Astrocyte (in vitro differentiated cells and primary cell): ENCODE data around the gene CCNK.

ENCODE experiments used
- CTCF ChIP-seq: IDR thresholded peaks from 2 replicates; pipeline ENCODE4 v1.5.1; 2011; ENCODE audit warnings: low read depth, mild to moderate bottlenecking, inconsistent platforms, low read length, moderate library complexity; ENCODE audit not compliant: insufficient read depth
- EZH2 ChIP-seq: IDR thresholded peaks from 2 replicates; pipeline ENCODE4 v1.6.1; 2012; ENCODE audit warnings: mild to moderate bottlenecking, low read length, inconsistent platforms; ENCODE audit not compliant: insufficient read depth

- TF ChIP-seq CTCF (no peak), EZH2 (no peak)
Measured at GRCh38 chr14:99548255-99548654, 67.0 kb downstream of the CCNK start.
